Activated naive CD4-positive, alpha-beta T cell treated with Interleukin-2 at 50 U/mL for 16 hours (primary cell): ENCODE results near the gene NUDC.
"Not testable (repeated sequence)": the region's sequence is repeated elsewhere in the genome, so short reads cannot be mapped to it uniquely, and the experiment has no call there.

Source experiments
- DNase-seq: peaks from one replicate; pipeline ENCODE4 v3.0.0-alpha.2; 2020

Gene NUDC

GRCh38 chr1:26921540-26922430, at the start of gene NUDC:
Gene NUDC, plus strand, starts transcription at chr1:26921743. Its CDS starts 106 bp downstream, at chr1:26921849.
- DNase-seq: peak; percentile 96

- not testable (repeated sequence) for DNase-seq
Measured at GRCh38 chr1:26873097-26873496, 48.4 kb upstream of the NUDC start.

GRCh38 chr1:26874896-26875295, 46.6 kb upstream of the NUDC start:
- no peak for DNase-seq

GRCh38 chr1:26877326-26877725, 44.2 kb upstream of the NUDC start:
- DNase-seq: no peak

GRCh38 chr1:26879793-26880192, 41.8 kb upstream of the NUDC start:
- no peak for DNase-seq

- DNase-seq: not testable (repeated sequence)
Measured at GRCh38 chr1:26881611-26882010, 39.9 kb upstream of the NUDC start.

- DNase-seq: no peak
Measured at GRCh38 chr1:26882696-26883463, 38.7 kb upstream of the NUDC start.

- DNase-seq: no peak
Measured at GRCh38 chr1:26887125-26887524, 34.4 kb upstream of the NUDC start.

GRCh38 chr1:26888231-26888630, 33.3 kb upstream of the NUDC start:
- no peak for DNase-seq

- DNase-seq: peak; percentile 83
Measured at GRCh38 chr1:26889551-26890466, 31.7 kb upstream of the NUDC start, which contains the start of gene GPN2. Gene GPN2, minus strand, starts transcription at chr1:26890283. Its CDS starts 187 bp downstream, at chr1:26890096.

GRCh38 chr1:26890467-26890796, 31.1 kb upstream of the NUDC start:
- DNase-seq: no peak

- DNase-seq: no peak
Measured at GRCh38 chr1:26894263-26894662, 27.3 kb upstream of the NUDC start.

GRCh38 chr1:26897351-26897750, 24.2 kb upstream of the NUDC start:
- DNase-seq: no peak

GRCh38 chr1:26900001-26900814, 21.3 kb upstream of the NUDC start, which contains the start of gene GPATCH3:
Gene GPATCH3, minus strand, starts transcription at chr1:26900467. Its CDS starts 25 bp downstream, at chr1:26900442.
- peak; percentile 87 for DNase-seq

GRCh38 chr1:26900815-26901511, 20.6 kb upstream of the NUDC start:
- no peak for DNase-seq

GRCh38 chr1:26907071-26907917, 14.2 kb upstream of the NUDC start:
- no peak for DNase-seq

GRCh38 chr1:26909951-26910342, 11.6 kb upstream of the NUDC start:
- no peak for DNase-seq

GRCh38 chr1:26910343-26911160, 11.0 kb upstream of the NUDC start:
- DNase-seq: no peak
